Measurements from ENCODE around the gene GK.
A peak's percentile ranks its signal among the peaks of the same experiment; 100 is the strongest.

Gene GK

DNA sequence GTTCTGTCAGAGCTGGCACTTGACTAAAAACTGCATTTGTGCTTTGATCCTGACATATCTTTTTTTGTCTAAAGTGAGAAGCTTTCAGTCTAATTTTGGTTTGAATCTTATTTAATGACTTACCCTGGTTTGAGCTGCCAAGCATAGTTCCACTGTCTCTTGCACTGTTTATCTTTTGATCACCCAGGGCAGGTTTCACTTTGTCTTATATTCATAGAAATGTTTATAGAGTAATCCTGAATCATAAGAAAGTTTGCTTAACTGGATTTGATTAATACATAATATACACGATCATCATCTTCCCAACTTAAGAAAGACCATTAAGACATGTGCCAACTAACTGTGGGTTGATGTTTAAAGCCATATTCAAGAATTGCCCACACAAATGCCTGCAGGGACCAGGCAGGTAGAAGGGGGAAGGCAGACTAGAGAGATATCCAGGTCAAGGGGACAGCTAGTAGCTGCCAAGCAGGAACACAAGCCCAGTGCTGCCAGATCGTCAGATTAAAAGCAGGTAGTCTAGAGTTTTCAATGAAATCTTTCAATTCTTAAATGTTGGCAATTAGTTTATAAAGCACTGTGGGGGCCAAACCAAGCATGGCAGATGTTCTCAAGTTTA is 1.9 kb downstream of the GK start:
- H3K27ac ChIP-seq (ENCODE audit: poor library complexity, severe bottlenecking) = no peak overlapping the region
- H3K4me3 ChIP-seq (ENCODE audit: severe bottlenecking) = no peak overlapping the region
- DNase-seq (ENCODE audit: low spot score) = no peak
- H3K27me3 ChIP-seq (ENCODE audit: insufficient read depth, poor library complexity, severe bottlenecking) = no peaks in the 10 kb centered on the region
- no peaks in the 10 kb centered on the region for H3K36me3 ChIP-seq (ENCODE audit: low read depth)
- no peak; the same call in 2 of the 3 replicates for ATAC-seq (ENCODE audit: low read depth)
- TF ChIP-seq CTCF (IDR thresholded peaks at IDR 0.05; ENCODE audit: poor library complexity, severe bottlenecking) = no peak
- no peaks in the 10 kb centered on the region for H3K9me3 ChIP-seq (ENCODE audit: severe bottlenecking)
- H3K4me1 ChIP-seq (ENCODE audit: insufficient read depth, poor library complexity, severe bottlenecking) = peaks cover 19% of the 10 kb centered on the region

- Histone ChIP-seq H3K36me3 (ENCODE audit: low read depth) (no peaks in the 10 kb centered on the region), H3K9me3 (ENCODE audit: severe bottlenecking) (no peaks in the 10 kb centered on the region), H3K27me3 (ENCODE audit: insufficient read depth, poor library complexity, severe bottlenecking) (no peaks in the 10 kb centered on the region), H3K4me3 (ENCODE audit: severe bottlenecking) (no peak overlapping the region), H3K4me1 (ENCODE audit: insufficient read depth, poor library complexity, severe bottlenecking) (peaks cover 19% of the 10 kb centered on the region), H3K27ac (ENCODE audit: poor library complexity, severe bottlenecking) (no peak overlapping the region)
- no peak for TF ChIP-seq CTCF (IDR thresholded peaks at IDR 0.05; ENCODE audit: poor library complexity, severe bottlenecking)
- DNase-seq (ENCODE audit: low spot score) (no peak), ATAC-seq (ENCODE audit: low read depth) (no peak)
Observed at GRCh38 chrX:30655991-30656390, 2.8 kb downstream of the GK start.

DNA sequence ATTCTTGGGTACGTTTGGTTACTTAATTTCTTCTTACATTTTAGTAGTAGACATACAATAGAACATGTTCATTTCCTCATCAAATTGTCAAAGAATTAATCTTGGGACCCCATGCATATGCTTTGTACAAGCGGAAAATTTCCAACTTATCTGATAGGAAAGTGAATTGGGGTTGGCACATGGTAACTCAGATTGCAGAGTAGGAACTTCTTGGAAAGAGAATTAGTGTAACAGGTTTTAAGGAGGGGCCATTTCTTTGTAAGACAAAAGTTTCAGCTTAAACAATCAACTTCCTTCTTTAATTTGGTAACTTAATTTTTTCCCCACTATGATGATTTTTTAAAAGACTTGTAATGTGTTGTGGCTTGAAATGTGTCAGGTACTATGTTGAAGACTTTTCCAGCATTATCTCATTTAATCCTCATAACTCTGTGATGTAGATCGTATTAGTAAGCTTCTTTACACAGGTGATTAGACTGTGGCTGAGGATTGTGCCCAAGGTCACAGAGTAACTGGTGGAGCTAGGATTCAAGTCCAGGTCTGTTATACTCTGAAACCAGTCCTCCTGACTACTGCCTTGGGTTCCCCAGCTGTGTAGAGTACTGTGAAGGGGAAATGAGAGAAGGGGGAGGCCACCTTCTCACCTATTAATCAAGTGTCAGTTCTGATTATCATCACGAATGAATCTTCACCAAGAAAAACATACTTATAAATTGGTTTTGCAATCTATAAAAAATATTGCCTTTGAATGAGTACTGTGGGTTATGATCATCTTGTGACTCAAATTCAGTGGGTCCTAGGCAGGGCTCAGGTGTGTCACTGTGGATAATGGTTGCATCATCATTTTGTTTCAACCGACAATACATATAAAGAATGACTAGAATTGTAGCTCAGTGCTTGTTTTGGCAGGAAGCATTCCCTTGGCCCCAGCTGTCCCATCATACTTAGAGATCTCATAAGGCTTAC is 4.3 kb downstream of the GK start:
- H3K36me3 ChIP-seq (ENCODE audit: low read depth) = no peaks in the 10 kb centered on the region
- no peaks in the 10 kb centered on the region for H3K27me3 ChIP-seq (ENCODE audit: insufficient read depth, poor library complexity, severe bottlenecking)
- no peak overlapping the region for H3K4me3 ChIP-seq (ENCODE audit: severe bottlenecking)
- H3K27ac ChIP-seq (ENCODE audit: poor library complexity, severe bottlenecking) = peak overlapping the region; percentile 70
- 0 out of 3 replicates have a peak, but pooled peaks have one; percentile 15 for ATAC-seq (ENCODE audit: low read depth)
- no peak for DNase-seq (ENCODE audit: low spot score)
- H3K9me3 ChIP-seq (ENCODE audit: severe bottlenecking) = no peaks in the 10 kb centered on the region
- TF ChIP-seq CTCF (IDR thresholded peaks at IDR 0.05; ENCODE audit: poor library complexity, severe bottlenecking) = no peak
- H3K4me1 ChIP-seq (ENCODE audit: insufficient read depth, poor library complexity, severe bottlenecking) = peaks cover 19% of the 10 kb centered on the region

DNA sequence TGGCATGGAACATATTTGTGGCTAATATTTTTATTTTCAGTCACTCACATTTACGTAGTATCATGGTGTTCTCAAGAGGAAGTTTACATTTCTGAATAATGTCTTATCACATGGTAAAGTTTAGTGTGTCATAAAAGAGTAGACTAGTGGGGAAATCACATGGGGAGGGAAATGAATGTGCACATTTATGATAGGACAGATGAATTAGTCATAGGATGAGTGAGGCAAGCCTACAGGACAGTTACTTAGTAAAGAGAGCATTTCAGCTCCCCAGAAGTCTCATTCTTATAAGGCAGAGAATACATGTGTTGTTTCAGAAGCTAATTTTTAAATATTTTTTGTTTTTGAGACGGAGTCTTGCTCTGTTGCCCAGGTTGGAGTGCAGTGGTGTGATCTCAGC is 6.2 kb downstream of the GK start:
- peaks cover 19% of the 10 kb centered on the region for H3K4me1 ChIP-seq (ENCODE audit: insufficient read depth, poor library complexity, severe bottlenecking)
- no peak overlapping the region for H3K4me3 ChIP-seq (ENCODE audit: severe bottlenecking)
- no peaks in the 10 kb centered on the region for H3K9me3 ChIP-seq (ENCODE audit: severe bottlenecking)
- H3K27ac ChIP-seq (ENCODE audit: poor library complexity, severe bottlenecking) = peak overlapping the region; percentile 70
- no peak for DNase-seq (ENCODE audit: low spot score)
- peak; percentile 91 for ATAC-seq (ENCODE audit: low read depth)
- no peak for TF ChIP-seq CTCF (IDR thresholded peaks at IDR 0.05; ENCODE audit: poor library complexity, severe bottlenecking)
- no peaks in the 10 kb centered on the region for H3K36me3 ChIP-seq (ENCODE audit: low read depth)
- H3K27me3 ChIP-seq (ENCODE audit: insufficient read depth, poor library complexity, severe bottlenecking) = no peaks in the 10 kb centered on the region
